Keratinocyte (primary cell): ENCODE results near the gene ACP7. TPM values are rescaled to one million over a fixed set of nuclear protein-coding genes. Genes with fewer than 3 reads are reported as not detected.

Experiments used
- DNase-seq: peaks from one replicate; pipeline ENCODE4 v3.0.0-alpha.2; 2011; ENCODE audit warnings: low read depth, missing footprints, low spot score
- FAIRE-seq: peaks from 2 replicates; lab custom pipeline; 2011; peaks lifted over from hg19 to GRCh38; lab: Jason Lieb, UNC
- H2AFZ ChIP-seq: 2 replicates; pipeline ENCODE4 v1.6.0; 2012; ENCODE audit warnings: low read length, control low read depth, inconsistent platforms; ENCODE audit not compliant: control insufficient read depth
- H3K27ac ChIP-seq: 2 replicates; pipeline ENCODE4 v1.5.1; 2011; ENCODE audit warnings: low read length; ENCODE audit not compliant: control insufficient read depth, insufficient read depth
- H3K27me3 ChIP-seq: 3 replicates; pipeline ENCODE4 v1.6.0; 2011; ENCODE audit warnings: low read length; ENCODE audit not compliant: control insufficient read depth, insufficient read depth; ENCODE audit errors: extremely low read depth
- H3K36me3 ChIP-seq, 2 experiments: 2 replicates in 1 of 2; 3 replicates in 1 of 2; pipeline ENCODE4 v1.5.1; 2011; ENCODE audit warnings: low read length in 2 of 2, mild to moderate bottlenecking in 1 of 2; ENCODE audit not compliant: control insufficient read depth in 2 of 2, insufficient read depth in 2 of 2; ENCODE audit errors: extremely low read depth in 1 of 2
- H3K4me1 ChIP-seq: 3 replicates; pipeline ENCODE4 v1.5.1; 2011; ENCODE audit warnings: low read length; ENCODE audit not compliant: control insufficient read depth, insufficient read depth; ENCODE audit errors: extremely low read depth
- H3K4me2 ChIP-seq: 3 replicates; pipeline ENCODE4 v1.6.0; 2011; ENCODE audit warnings: low read depth, low read length; ENCODE audit not compliant: control insufficient read depth, insufficient read depth; ENCODE audit errors: extremely low read depth
- H3K4me3 ChIP-seq, 3 experiments: fragments of 200-600 bp in 1 of 3; sonication (generic) in 1 of 3; 2 replicates in 2 of 3; 3 replicates in 1 of 3; pipeline ENCODE4 v1.5.1; 2011 to 2016; ENCODE audit warnings: low read length in 3 of 3, mild to moderate bottlenecking in 3 of 3, control low read depth in 2 of 3, inconsistent platforms in 1 of 3, low read depth in 1 of 3, mixed read lengths in 1 of 3, mixed run types in 1 of 3, moderate library complexity in 1 of 3; ENCODE audit not compliant: control insufficient read depth in 2 of 3, insufficient read depth in 2 of 3; ENCODE audit errors: extremely low read depth in 1 of 3
- H3K79me2 ChIP-seq: 2 replicates; pipeline ENCODE4 v1.6.0; 2012; ENCODE audit warnings: low read length; ENCODE audit not compliant: control insufficient read depth, insufficient read depth
- H3K9ac ChIP-seq: 3 replicates; pipeline ENCODE4 v1.6.0; 2011; ENCODE audit warnings: low read length; ENCODE audit not compliant: control insufficient read depth, insufficient read depth; ENCODE audit errors: extremely low read depth
- H3K9me1 ChIP-seq: 3 replicates; pipeline ENCODE4 v1.6.0; 2011; ENCODE audit warnings: low read length; ENCODE audit not compliant: control insufficient read depth, insufficient read depth; ENCODE audit errors: extremely low read depth
- H3K9me3 ChIP-seq: 2 replicates; pipeline ENCODE4 v1.5.1; 2012; ENCODE audit warnings: low read depth, low read length; ENCODE audit not compliant: control insufficient read depth
- H4K20me1 ChIP-seq: 3 replicates; pipeline ENCODE4 v1.6.0; 2011; ENCODE audit warnings: low read length; ENCODE audit not compliant: control insufficient read depth, insufficient read depth; ENCODE audit errors: extremely low read depth
- CTCF ChIP-seq, 3 experiments: IDR thresholded peaks in 1 of 3; conservative IDR thresholded peaks in 1 of 3; optimal IDR thresholded peaks in 1 of 3; 2 replicates in 2 of 3; 3 replicates in 1 of 3; pipeline versions ENCODE3 to v1.5.1; 2011; ENCODE audit warnings: low read length in 3 of 3, mild to moderate bottlenecking in 3 of 3, moderate library complexity in 2 of 3, control low read depth in 1 of 3, inconsistent platforms in 1 of 3; ENCODE audit not compliant: insufficient read depth in 2 of 3; ENCODE audit errors: extremely low read depth in 1 of 3
- EZH2 ChIP-seq: IDR thresholded peaks from one replicate; pipeline ENCODE4 v1.6.1; 2012; ENCODE audit warnings: inconsistent platforms, mild to moderate bottlenecking, low read length, moderate library complexity
- dilution Hi-C: fragments of 300-500 bp; cut with MboI; formaldehyde crosslinking; loops from one replicate; pipeline ENCODE4 v1.7.0; 2020; ENCODE audit warnings: low sequenced_read_pairs; ENCODE audit not compliant: extremely low pct_ligation_motif_present
- polyA plus RNA-seq, 5 experiments: library from polyadenylated mRNA; depleted of rRNA in 3 of 5; stranded (reverse) in 3 of 5; stranded (forward) in 1 of 5; unstranded in 1 of 5; fragments of >200 nt; gene quantifications; 1 replicate in 1 of 5; 2 replicates in 3 of 5; 3 replicates in 1 of 5; pipeline versions ENCODE4 v1.2.1 to v1.2.3, GENCODE V29; 2011 to 2012; ENCODE audit warnings: missing spikeins in 2 of 5, low read depth in 1 of 5, low replicate concordance in 1 of 5

Gene ACP7
- polyA plus RNA-seq, 1 donor (not counting 4 experiments of a cell fraction or from before 2014, with no cell fraction given), result 0.09 TPM

- H3K9me1 ChIP-seq, result no peaks in the 10 kb centered on the region
- no peak overlapping the region for H3K27ac ChIP-seq
- no peaks in the 10 kb centered on the region for H3K79me2 ChIP-seq
- H3K9me3 ChIP-seq, result no peaks in the 10 kb centered on the region
- TF ChIP-seq EZH2 (no peak), CTCF (optimal IDR thresholded peaks at IDR 0.05 in 1 of 3, IDR thresholded peaks at IDR 0.05 in 1 of 3, conservative IDR thresholded peaks at IDR 0.05 in 1 of 3; ENCODE audit: extremely low read depth in 1 of 3, insufficient read depth in 2 of 3, low read length in 3 of 3) (no peak)
- no peaks in the 10 kb centered on the region for H3K27me3 ChIP-seq
- H4K20me1 ChIP-seq, result no peaks in the 10 kb centered on the region
- H3K4me3 ChIP-seq, result no peak overlapping the region
- dilution Hi-C loops, result no loop called here
- H3K9ac ChIP-seq, result no peak overlapping the region
- no peak overlapping the region for H2AFZ ChIP-seq
- H3K4me2 ChIP-seq, result no peak overlapping the region
- no peak for DNase-seq
- no peak for FAIRE-seq
- H3K4me1 ChIP-seq, result peaks cover 4% of the 10 kb centered on the region
- H3K36me3 ChIP-seq, result no peaks in the 10 kb centered on the region
These were observed 31.3 kb upstream of the ACP7 start for GRCh38 chr19:39052846-39053245.

GRCh38 chr19:39053276-39054090 is 30.7 kb upstream of the ACP7 start:
- TF ChIP-seq CTCF (optimal IDR thresholded peaks at IDR 0.05 in 1 of 3, IDR thresholded peaks at IDR 0.05 in 1 of 3, conservative IDR thresholded peaks at IDR 0.05 in 1 of 3; ENCODE audit: extremely low read depth in 1 of 3, insufficient read depth in 2 of 3, low read length in 3 of 3) (no peak), EZH2 (no peak)
- no peaks in the 10 kb centered on the region for H3K9me3 ChIP-seq
- no peaks in the 10 kb centered on the region for H4K20me1 ChIP-seq
- no peak overlapping the region for H3K27ac ChIP-seq
- no peak overlapping the region for H3K4me3 ChIP-seq
- no peaks in the 10 kb centered on the region for H3K27me3 ChIP-seq
- no peaks in the 10 kb centered on the region for H3K9me1 ChIP-seq
- H3K4me1 ChIP-seq, result peaks cover 4% of the 10 kb centered on the region
- H3K36me3 ChIP-seq, result no peaks in the 10 kb centered on the region
- no peaks in the 10 kb centered on the region for H3K79me2 ChIP-seq
- H3K4me2 ChIP-seq, result no peak overlapping the region
- no peak overlapping the region for H2AFZ ChIP-seq
- H3K9ac ChIP-seq, result no peak overlapping the region
- FAIRE-seq (no peak), DNase-seq (no peak)
- dilution Hi-C loops, result no loop called here
